Stimulated activated CD8-positive, alpha-beta memory T cell treated with anti-CD3 and anti-CD28 coated beads, Interleukin-4, amount 100 ng/mL, for 4 hours (primary cell): ENCODE results near the gene PPP1R8.
"Not testable (repeated sequence)": the region's sequence is repeated elsewhere in the genome, so short reads cannot be mapped to it uniquely, and the experiment has no call there.

Experiments used
- DNase-seq, 2 donors: peaks; one replicate each; pipeline ENCODE4 v3.0.0-alpha.2; 2020; ENCODE audit warnings: low read depth in 2 of 2, low spot score in 1 of 2

PPP1R8 gene

DNA sequence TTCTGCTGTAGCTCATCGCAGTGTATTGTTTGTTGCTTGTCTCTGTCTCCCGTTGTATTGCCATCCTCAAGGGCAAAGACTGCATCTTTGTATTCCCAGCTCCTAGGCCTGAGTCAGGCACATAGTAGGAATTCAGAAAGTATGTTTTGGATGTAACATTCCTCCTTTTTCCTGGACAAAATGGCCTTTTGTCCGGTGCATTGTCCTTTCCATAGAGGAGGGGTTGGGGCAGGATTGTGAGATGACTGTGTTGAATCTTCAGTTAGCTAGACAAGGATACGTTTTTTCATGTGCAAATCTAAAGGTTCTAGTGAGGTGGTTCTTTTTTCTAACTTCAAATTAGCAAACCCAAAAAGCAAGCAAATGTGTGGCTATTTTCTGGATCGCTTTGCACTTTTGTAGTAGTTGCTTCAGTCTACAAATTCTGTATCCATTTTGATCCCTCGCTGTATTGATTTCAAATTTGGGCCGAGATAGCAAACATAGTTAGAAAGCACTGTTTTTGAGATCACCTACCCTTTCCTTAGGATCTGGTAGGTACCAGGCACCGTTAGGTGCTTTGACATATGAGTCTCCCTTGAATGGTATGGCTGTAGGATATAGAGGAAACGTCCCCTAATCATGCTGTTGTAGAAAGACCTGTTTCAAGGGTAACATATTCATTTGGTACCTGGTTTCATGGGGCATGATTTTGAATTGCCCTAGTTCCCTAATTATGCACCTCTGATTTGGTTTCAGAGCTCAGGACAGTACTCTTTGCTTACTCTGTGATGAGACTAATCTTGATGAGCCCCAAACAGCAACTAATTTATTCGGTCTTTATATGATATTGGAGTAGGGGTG is 1.2 kb downstream of the PPP1R8 start:
- DNase-seq: no peak

DNA sequence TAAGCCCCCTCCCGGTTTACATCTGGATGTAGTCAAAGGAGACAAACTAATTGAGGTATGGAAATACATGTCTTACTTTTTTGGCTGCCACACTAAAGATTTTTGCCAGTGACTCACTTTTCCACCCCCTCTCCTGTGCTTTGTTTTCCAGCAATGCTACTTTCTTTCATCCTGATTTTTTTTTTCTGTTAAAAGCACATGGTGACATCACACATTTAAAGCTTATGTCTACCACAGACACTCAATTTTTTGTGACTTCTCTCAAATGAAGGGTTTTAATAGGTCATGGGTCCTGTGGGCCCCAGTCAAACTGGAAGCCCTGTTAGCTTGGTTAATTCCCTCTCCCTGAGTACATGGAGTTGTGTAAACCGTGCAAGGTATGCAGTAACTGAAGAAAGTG is 2.2 kb downstream of the PPP1R8 start:
- DNase-seq: no peak

DNA sequence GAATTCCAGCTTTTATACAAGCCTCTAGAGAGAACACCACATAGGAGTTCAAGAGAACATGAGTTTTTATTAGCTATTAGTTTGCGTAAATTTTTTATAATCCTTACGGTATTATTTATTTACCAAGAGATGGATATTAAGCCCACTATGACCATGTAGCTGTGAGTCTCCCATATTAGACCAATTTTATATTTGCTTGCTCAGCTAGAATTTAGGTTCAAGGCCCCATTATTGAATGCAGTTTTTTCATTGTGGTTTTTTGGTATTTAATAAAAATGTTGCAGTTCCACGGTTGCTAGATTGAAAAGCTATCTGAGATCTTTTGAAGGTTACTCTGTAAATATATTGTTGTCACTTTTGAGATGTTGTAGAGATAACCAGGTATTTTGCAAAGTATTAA is 2.9 kb downstream of the PPP1R8 start:
- DNase-seq: no peak

DNA sequence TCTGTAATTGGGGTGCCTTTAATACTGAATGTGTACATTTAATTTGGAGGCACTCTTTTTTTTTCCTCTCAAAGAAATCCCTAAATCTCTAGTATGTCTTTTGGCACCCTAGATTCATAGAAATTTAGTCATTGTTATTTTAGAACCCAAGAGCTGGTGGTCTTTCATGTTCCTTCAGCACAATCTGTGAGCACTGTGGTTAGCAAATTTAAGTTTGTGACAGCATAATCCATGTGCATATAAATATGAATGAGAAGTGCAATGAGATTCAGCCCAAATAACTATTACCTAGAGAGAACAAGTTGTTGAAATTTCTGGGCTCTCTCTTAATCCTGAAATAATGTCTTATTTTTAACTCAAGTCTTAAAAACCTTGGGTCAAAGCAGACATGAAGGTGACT is 4.5 kb downstream of the PPP1R8 start:
- DNase-seq: no peak

DNA sequence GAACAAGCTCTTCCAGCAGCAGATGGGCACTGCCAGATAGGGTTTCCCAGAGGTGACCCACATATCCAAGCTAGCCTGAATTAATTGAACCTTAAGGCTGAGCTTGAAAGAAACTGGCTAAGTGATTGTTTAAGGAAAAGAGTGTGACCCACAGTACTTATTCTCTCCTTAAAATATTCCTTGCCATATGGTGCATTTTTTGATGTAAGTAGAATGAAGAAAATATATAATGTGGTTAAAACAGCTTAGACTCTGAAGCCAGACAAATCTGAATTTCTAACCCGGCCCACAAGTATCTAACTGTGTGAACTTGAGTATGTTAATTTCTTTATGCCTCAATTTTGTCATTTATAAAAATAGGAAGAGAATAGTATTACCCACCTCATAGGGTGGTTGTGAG is 4.9 kb downstream of the PPP1R8 start:
- DNase-seq: no peak

DNA sequence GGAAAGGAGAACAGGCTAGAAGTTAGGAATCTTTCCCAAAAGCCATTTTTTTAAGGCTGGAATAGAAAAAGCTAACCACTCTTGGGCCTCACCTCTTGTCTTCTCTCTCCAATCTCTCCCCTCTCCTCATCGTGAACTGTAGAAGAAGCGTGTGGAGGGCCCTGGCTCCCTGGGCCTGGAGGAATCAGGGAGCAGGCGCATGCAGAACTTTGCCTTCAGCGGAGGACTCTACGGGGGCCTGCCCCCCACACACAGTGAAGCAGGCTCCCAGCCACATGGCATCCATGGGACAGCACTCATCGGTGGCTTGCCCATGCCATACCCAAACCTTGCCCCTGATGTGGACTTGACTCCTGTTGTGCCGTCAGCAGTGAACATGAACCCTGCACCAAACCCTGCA is 19.4 kb downstream of the PPP1R8 start:
- DNase-seq: no peak

DNA sequence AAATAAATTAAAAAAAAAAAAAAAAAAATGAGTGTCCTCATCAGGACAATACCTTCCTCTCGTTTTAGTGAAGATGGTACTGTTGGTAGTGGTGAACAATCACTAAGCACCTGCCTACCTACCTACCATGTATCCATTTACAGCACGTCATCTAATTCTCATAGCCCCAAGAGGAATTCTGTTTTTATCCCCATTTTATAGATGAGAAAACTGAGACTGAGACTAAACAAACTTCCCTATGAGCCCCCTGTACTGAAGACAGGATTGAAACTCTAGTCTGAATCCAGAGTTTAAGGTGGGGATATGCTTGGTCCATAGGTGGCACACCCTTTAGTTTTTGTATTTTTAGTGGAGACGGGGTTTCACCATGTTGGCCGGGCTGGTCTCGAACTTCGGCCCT is 24.5 kb downstream of the PPP1R8 start:
- no peak for DNase-seq

DNA sequence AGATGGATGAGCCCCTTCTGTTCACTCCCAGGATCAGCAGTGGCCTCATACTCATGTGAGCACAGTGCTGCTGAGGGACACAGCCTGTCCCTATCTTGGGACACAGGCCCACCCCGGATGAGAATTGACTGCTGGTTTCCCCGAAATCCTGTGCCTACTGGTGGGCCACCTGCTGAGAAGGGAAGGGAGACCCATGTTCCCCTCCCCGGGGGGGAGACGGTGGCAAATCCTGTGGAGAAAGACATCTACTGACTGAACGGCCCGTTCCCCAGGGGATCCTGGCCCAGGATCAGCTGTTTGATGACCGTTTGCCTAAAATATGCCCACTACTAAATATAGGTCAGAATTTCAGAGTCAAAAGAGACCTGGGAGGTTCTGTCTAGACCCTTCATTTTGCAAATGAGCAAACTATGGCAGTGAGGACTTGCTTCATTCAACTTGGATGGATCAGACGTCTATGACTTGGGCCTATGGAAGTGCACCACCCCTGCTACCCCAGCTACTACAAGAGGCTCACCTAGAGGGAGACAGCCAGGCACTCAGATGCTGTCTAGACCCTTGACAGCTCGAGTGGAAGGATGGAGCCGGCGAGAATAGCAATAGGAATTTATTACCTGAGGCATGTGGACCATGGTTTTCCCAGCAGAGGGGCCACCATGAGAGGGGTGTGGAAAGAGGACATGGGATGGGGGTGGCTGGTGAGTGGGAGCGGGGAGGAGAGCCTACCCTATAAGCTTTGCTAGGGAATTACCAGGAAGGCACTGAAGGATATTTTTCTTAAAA is 26.2 kb downstream of the PPP1R8 start:
- no peak for DNase-seq

DNA sequence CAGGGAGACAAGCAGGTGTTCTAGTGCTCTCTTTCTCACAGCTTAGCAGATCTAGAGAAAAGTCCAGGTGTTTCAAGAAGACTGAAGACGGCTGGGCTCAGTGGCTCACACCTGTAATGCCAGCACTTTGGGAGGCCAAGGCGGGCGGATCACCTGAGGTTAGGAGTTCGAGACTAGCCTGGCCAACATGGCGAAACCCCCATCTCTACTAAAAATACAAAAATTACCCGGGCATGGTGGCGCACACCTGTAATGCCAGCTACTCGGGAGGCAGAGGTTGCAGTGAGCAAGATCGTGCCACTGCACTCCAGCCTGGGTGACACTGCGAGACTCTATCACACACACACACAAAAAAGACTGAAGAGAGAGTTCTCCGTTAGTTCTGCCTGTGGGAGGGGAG is 27.0 kb downstream of the PPP1R8 start:
- not testable (repeated sequence) for DNase-seq

DNA sequence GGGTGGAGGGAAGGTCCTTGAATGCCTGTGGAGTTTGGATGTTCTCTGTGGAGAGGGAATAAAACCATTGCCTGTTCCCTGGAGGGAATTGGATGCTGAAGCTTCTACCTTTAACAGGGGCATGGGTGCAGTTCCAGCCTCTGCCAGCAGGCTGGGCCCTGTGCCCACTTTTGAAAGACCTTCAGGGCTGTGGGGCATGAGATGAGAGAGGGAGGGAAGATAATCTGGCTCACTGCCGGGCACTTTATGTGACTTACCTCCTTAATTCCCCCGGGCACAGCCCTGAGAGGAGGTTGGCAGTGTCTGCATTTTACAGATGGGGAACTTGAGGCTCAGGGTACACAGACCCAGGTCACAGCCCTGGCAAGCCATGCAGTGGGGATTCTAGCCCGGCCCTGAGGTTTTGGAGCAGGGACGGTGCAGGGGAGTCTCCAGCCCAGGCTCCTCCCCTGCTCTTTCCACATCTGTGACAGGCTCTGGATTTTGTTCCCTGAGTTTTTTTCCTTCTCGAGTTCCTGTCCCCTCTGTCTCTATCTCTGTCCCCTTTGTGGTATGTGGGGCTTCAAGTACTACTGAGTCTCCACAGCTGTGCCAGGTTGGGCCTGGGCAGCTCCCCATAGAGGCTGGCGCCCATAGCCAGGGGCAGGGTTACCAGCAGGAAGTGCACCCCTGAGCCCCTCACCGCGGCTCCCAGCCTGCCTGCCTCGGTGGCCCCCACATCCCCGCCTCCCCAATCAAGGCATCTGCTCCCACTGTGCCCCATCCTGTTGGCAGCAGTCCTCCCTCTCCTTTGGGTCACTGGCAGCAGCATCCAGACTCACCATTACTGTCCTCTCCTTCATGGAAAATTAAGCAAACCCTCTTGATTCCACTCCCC is 27.7 kb downstream of the PPP1R8 start:
- DNase-seq: peak; percentile 61 to 80

DNA sequence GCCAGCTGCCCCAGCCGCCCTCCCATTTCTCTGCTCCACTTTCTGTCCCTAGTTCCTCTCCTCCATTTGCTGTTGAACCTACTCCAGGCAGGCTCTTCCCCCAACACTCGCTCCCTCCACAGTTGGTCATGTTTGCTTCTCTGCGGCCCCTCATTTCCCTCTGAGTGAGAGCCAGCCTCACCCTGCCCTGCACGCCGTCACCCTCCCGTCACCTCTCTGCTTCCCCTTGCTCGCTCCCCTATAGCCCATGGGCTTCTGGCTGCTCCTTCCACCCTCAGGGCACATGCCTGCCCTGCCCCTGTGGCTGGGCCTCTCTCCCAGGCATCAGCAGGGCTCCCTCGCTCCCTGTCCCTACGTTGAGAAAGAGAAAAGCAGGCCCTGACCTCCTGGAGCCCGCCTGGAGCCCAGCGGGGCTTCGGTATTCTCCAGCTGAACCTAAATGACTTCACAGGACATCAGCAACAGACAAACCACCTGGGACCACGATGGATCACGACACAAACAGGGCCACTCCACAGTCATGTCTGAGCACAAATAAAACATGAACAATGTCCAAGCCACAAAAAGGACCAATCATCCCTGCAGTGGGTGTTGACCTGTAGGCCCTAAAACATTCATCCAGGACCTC is 28.5 kb downstream of the PPP1R8 start:
- DNase-seq: no peak

DNA sequence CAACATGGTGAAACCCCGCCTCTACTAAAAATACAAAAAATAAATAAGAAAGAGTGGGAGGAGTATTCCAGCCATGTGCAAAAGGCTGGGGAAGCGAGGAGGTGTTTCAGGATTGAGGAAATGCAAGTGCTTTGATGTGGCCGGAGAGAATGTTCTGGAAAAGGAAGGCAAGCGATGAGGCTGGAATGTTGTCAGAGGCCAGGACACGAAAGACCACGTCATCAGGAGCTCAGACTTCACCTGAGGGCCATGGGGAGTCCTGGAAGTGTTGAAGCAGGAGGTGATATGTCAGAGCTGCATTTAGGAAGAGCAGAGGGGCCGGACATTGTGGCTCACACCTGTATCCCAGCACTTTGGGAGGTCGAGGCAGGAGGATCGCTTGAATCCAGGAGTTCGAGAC is 30.9 kb downstream of the PPP1R8 start:
- no peak for DNase-seq

DNA sequence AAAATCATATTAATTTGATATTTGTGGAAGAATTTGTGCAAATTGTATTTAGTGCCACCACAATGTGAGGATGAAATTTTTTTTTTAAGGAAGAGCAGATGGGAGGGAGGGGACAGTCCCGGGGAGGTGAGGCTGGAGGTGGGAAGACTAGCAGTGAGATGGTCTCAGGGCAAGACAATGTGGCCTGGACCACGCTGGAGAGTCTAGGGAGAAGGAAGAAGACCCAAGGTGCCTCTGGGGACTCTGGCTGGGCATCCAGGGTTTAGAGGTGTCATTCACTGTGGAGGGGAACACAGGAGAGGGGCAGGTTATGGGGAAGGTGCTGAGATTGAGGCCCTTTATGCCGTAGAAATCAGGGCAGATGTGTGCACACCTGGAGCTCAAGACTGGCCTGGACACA is 31.4 kb downstream of the PPP1R8 start:
- no peak for DNase-seq

DNA sequence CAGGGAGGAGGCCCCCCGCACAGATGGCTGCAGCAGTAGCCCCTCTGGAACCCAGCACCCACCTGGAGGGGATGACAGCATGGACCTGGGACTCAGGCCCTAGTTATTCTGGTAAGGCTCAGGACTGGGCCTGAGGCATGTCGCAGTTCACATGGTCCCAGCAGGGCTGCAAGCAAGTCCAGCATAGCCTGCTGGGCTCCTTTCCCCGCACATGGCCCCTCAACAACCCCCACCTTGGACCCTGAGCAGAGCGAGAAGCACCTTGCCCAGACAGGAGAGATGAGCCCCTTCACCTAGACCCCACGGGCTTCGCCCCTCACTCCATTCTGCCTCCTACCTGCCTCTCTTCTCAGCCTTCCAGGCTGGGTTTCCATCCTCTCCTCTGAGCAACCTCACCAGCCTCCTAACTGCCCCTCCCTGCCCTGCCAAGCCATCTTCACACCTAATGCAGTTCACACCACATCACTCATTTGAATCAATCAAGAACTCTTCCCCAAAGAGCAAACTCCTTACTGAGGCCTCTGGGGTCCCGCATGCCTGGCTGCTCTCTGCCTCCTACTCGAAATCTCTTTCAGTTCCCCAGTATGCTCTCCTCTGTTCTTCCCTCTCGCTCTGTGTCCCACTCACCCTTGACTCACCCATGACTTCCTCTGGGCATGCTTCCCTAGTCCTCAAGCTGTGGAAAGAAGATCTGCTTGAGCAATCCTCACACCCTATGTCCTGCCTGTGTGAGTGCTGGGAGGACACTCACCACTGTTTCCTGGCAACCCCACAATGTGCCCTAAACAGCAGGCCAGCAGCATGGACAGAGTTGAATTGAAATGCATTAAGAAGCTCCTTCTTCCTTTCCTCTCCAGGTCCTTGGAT is 32.3 kb downstream of the PPP1R8 start:
- DNase-seq: no peak

DNA sequence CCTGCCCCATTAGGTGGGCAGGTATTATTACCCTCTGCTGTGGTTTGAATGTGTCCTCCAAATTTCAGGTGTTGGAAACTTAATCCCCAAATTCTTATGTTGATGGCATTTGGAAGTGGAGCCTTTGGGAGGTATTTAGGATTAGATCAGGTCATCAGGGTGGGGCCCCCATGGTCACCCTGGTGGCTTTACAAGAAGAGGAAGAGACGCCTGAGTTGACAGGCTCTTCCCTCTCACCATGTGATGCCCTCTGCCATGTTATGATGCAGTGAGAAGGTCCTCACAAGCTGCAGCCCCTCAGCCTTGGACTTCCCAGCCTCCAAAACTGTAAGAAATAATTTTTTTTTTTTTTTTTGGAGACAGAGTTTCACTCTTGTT is 32.9 kb downstream of the PPP1R8 start:
- DNase-seq: no peak

DNA sequence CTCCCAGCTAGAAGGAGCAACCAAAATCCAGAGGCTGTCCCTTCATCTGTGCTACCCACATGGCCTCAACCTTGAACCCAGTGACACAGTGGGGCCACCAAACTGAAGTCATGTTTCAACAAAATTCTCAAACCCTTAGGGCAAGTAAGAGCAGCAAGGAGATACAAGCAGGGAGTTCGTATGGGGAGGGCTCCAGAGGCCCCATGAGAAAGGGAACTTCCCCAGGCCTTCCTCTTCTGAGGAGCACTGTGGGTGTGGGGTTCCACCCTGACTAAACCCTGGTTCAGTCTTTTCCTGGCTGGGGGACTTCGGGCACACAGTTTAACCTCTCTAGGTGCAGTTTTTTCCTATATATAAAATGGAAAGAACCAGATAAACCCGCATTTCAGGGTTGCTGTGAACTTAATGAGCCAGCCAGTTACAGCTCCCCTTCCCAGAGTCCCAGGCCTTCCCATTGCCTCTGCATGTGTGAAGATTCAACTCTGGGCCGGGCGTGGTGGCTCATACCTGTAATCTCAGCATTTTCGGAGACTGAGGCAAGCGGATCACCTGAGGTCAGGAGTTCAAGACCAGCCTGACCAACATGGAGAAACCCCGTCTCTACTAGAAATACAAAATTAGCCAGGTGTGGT is 33.8 kb downstream of the PPP1R8 start:
- DNase-seq: no peak

DNA sequence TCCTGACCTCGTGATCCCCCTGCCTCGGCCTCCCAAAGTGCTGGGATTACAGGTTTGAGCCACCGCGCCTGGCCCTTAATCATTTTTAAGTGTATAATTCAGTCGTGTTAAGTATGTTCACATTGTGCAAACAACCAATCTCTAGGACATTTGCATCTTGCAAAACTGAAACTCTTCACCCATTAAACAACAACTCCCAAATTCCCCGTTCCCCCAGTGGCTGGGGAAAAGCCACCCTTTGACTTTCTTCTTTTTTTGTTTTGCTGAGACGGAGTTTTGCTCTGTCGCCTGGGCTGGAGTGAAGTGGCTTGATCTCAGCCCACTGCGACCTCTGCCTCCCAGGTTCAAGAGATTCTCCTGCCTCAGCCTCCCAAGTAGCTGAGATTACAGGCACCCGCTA is 35.2 kb downstream of the PPP1R8 start:
- no peak for DNase-seq

DNA sequence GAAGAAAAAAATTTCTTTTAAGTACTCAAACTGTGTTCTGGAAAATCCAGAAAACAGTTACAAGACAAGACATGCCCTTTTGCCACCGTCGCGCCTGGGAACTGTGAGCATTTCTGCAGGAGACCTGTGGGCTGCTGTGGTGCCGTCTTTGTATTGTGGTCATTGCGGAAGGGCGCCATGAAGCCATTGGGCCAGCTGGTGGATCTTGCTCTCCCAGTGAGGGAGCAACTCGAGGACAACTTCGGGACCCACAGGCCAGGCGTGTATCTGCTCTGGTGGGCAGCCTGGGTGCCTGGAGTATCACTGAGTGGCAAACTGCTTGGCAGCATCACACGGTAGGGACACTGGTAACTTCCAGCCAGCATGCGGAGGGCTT is 38.0 kb downstream of the PPP1R8 start:
- no peak for DNase-seq

DNA sequence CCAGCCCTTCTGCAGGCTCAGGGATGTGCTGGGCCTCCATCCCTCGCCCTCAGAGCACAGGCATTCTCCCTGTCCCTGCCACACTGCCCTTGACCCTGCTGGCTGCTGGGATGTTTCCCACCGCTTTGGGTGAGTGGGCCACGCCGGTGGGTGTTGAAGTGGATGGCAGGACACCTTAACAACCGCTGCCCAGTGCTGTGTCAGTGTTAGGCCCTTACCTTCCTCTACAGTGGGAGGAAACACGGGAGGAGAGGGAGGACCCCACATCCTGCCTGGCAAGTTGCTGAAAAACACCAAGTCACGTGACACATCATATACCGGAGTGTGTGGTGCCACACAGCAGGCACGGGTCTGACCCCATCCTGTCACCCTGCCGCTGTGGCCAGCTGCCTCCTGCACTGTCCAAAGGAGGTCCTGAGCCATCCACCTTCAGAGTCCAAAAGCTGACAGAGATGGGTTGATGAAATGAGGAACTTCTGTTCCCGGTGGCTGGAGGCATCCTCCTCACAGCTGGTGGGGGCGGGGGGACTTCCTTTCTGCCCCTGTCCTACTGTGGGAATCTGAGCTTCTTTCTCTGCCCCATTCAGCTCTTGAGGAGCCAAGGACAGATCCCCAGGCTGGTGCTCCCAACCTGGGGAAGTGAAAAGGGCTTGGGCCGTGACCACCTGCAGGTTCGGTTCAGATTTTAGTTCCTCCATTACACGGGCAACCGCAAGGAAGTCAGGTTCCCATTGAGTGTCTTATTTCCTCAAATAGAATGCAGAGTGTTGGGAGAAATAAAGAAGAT is 38.5 kb downstream of the PPP1R8 start:
- peak in 1 of 2 donors; percentile 51 for DNase-seq
